ENCODE measurements around the gene NOM1. TPM values are rescaled to one million over a fixed set of nuclear protein-coding genes. Genes with fewer than 3 reads are reported as not detected.
A peak's percentile ranks its signal among the peaks of the same experiment; 100 is the strongest.
"Not testable (repeated sequence)": the region's sequence is repeated elsewhere in the genome, so short reads cannot be mapped to it uniquely, and the experiment has no call there.

NOM1 gene
- total RNA-seq, 1 donor from 2014 or later = 22.6 TPM

- H3K27me3 Mint-ChIP-seq (ENCODE audit: unreplicated experiment) = peaks cover 45% of the 10 kb centered on the region
- peaks cover 2% of the 10 kb centered on the region for H3K4me1 Mint-ChIP-seq (ENCODE audit: unreplicated experiment)
- no peaks in the 10 kb centered on the region for H3K9me3 Mint-ChIP-seq (ENCODE audit: unreplicated experiment)
- no peak overlapping the region for H3K4me3 Mint-ChIP-seq (ENCODE audit: unreplicated experiment)
- H3K27ac Mint-ChIP-seq (ENCODE audit: unreplicated experiment) = no peak overlapping the region
- no peak for TF ChIP-seq CTCF (IDR thresholded peaks at IDR 0.05)
- H3K36me3 Mint-ChIP-seq (ENCODE audit: unreplicated experiment) = no peaks in the 10 kb centered on the region
- no peak for DNase-seq (ENCODE audit: extremely low spot score, unreplicated experiment)
Measured at GRCh38 chr7:156944876-156945275, 4.6 kb upstream of the NOM1 start.

DNA sequence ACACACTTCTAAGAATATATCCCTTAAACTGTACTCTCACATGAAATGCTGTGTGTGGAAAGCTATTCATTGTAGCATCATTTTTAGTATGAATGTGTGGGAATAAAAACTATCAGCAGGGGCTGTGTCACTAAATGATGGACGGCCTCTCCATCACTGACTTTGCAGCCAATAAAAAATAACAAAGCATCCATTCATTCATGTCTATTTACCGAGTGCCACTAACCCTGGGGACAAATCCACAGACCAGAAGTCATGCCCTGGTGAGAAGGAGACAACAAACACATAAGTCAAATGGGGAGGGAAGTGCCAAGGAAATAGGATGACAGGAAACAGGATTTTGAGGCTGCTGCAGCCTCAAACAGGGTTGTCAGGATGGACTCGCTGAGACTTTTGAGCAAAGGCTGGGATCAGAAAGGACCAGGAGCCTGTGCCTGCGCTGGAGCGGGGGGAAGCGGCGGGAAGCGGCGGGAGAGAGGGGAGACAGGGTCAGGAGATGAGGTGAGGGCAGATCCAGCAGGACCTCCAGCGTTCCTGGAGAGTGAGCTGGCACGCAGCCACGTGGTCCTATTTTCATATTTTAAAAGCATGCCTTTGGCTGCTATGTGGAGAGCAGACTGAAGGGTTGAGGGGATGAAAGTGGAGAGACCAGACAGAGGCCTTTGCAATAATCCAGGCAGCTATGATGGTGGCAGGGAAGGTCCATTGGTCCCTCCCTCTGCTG, 2.2 kb upstream of the NOM1 start:
- Mint-ChIP-seq H3K27ac (ENCODE audit: unreplicated experiment) (no peak overlapping the region), H3K4me3 (ENCODE audit: unreplicated experiment) (peak overlapping the region; percentile 27), H3K36me3 (ENCODE audit: unreplicated experiment) (no peaks in the 10 kb centered on the region)

GRCh38 chr7:156948361-156948760, 1.2 kb upstream of the NOM1 start:
- Mint-ChIP-seq H3K4me3 (ENCODE audit: unreplicated experiment) (no peak overlapping the region), H3K27me3 (ENCODE audit: unreplicated experiment) (peaks cover 41% of the 10 kb centered on the region), H3K9me3 (ENCODE audit: unreplicated experiment) (no peaks in the 10 kb centered on the region), H3K4me1 (ENCODE audit: unreplicated experiment) (peaks cover 24% of the 10 kb centered on the region), H3K27ac (ENCODE audit: unreplicated experiment) (no peak overlapping the region), H3K36me3 (ENCODE audit: unreplicated experiment) (peaks cover 2% of the 10 kb centered on the region)
- no peak for TF ChIP-seq CTCF (IDR thresholded peaks at IDR 0.05)
- DNase-seq (ENCODE audit: extremely low spot score, unreplicated experiment) = no peak

More for the DNA sequence above, 2.2 kb upstream of the NOM1 start:
- Mint-ChIP-seq H3K4me1 (ENCODE audit: unreplicated experiment) (peaks cover 23% of the 10 kb centered on the region), H3K27me3 (ENCODE audit: unreplicated experiment) (peaks cover 45% of the 10 kb centered on the region), H3K9me3 (ENCODE audit: unreplicated experiment) (no peaks in the 10 kb centered on the region)
- no peak for DNase-seq (ENCODE audit: extremely low spot score, unreplicated experiment)
- no peak for TF ChIP-seq CTCF (IDR thresholded peaks at IDR 0.05)

DNA sequence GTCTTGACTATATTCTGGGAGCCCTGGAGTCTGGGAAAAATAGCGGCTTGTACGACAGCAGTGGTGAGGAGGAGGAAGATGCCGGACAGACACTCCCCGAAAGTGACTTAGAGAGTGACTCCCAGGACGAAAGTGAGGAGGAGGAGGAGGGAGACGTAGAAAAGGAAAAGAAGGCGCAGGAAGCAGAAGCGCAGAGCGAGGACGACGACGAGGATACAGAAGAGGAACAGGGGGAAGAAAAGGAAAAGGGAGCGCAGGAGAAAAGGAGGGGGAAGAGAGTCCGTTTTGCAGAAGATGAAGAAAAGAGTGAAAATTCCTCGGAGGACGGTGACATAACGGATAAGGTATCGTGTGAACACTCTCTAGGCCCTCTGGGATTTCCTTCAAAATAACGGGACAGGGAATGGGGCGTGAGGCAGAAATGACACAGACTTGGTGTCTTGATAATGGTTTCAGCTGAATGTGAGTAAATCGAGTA, 908 bp downstream of the NOM1 start:
- TF ChIP-seq CTCF (IDR thresholded peaks at IDR 0.05) = no peak
- Mint-ChIP-seq H3K4me3 (ENCODE audit: unreplicated experiment) (peak overlapping the region; percentile 83), H3K27ac (ENCODE audit: unreplicated experiment) (peak overlapping the region; percentile 72), H3K4me1 (ENCODE audit: unreplicated experiment) (peaks cover 24% of the 10 kb centered on the region), H3K27me3 (ENCODE audit: unreplicated experiment) (peaks cover 21% of the 10 kb centered on the region), H3K9me3 (ENCODE audit: unreplicated experiment) (no peaks in the 10 kb centered on the region), H3K36me3 (ENCODE audit: unreplicated experiment) (peaks cover 23% of the 10 kb centered on the region)
- DNase-seq (ENCODE audit: extremely low spot score, unreplicated experiment) = no peak

GRCh38 chr7:156953215-156953614, 3.7 kb downstream of the NOM1 start:
- Mint-ChIP-seq H3K4me1 (ENCODE audit: unreplicated experiment) (peaks cover 22% of the 10 kb centered on the region), H3K36me3 (ENCODE audit: unreplicated experiment) (peaks cover 34% of the 10 kb centered on the region)
- not testable (repeated sequence) for H3K27ac Mint-ChIP-seq (ENCODE audit: unreplicated experiment); H3K9me3 Mint-ChIP-seq (ENCODE audit: unreplicated experiment); H3K4me3 Mint-ChIP-seq (ENCODE audit: unreplicated experiment); H3K27me3 Mint-ChIP-seq (ENCODE audit: unreplicated experiment); DNase-seq (ENCODE audit: extremely low spot score, unreplicated experiment)
